GM06990 (cell line): ENCODE measurements around the gene FICD.

Experiments
- DNase-seq: peaks from one replicate; pipeline ENCODE4 v3.0.0-alpha.2; 2011; ENCODE audit not compliant: insufficient read length; ENCODE audit errors: extremely low read depth
- H3K27me3 ChIP-seq: replicated peaks from 2 replicates; pipeline ENCODE4 v1.6.0; 2011; ENCODE audit warnings: low read length; ENCODE audit not compliant: control insufficient read depth, insufficient read depth
- H3K36me3 ChIP-seq: 2 replicates; pipeline ENCODE4 v1.5.1; 2011; ENCODE audit warnings: low read length; ENCODE audit not compliant: control insufficient read depth, insufficient read depth
- H3K4me3 ChIP-seq: replicated peaks from 2 replicates; pipeline ENCODE4 v1.5.1; 2011; ENCODE audit warnings: low read depth, mild to moderate bottlenecking, control low read depth, low read length
- CTCF ChIP-seq: IDR thresholded peaks from 2 replicates; pipeline ENCODE4 v1.5.1; 2011; ENCODE audit warnings: low read length, control low read depth, mild to moderate bottlenecking, inconsistent platforms; ENCODE audit not compliant: insufficient read depth, poor library complexity, severe bottlenecking

Gene FICD

GRCh38 chr12:108531929-108532848, 17.1 kb downstream of the FICD start:
- no peak for DNase-seq
- Histone ChIP-seq H3K4me3 (no peak overlapping the region), H3K27me3 (no peaks in the 10 kb centered on the region), H3K36me3 (peaks cover 42% of the 10 kb centered on the region)
- TF ChIP-seq CTCF: no peak

- H3K36me3 ChIP-seq: peaks cover 16% of the 10 kb centered on the region
- no peak for TF ChIP-seq CTCF
- no peak overlapping the region for H3K4me3 ChIP-seq
- no peak for DNase-seq
- no peaks in the 10 kb centered on the region for H3K27me3 ChIP-seq
Observed at GRCh38 chr12:108538146-108538545, 23.1 kb downstream of the FICD start.

GRCh38 chr12:108538616-108539195, 23.6 kb downstream of the FICD start:
- no peak for DNase-seq
- Histone ChIP-seq H3K36me3 (peaks cover 16% of the 10 kb centered on the region), H3K27me3 (no peaks in the 10 kb centered on the region), H3K4me3 (no peak overlapping the region)
- TF ChIP-seq CTCF: no peak

GRCh38 chr12:108542320-108542719, 27.2 kb downstream of the FICD start:
- H3K27me3 ChIP-seq: no peaks in the 10 kb centered on the region
- no peak overlapping the region for H3K4me3 ChIP-seq
- no peak for DNase-seq
- peaks cover 19% of the 10 kb centered on the region for H3K36me3 ChIP-seq
- TF ChIP-seq CTCF: no peak

GRCh38 chr12:108543652-108544051, 28.6 kb downstream of the FICD start:
- Histone ChIP-seq H3K36me3 (peaks cover 19% of the 10 kb centered on the region), H3K4me3 (no peak overlapping the region), H3K27me3 (no peaks in the 10 kb centered on the region)
- no peak for DNase-seq
- TF ChIP-seq CTCF: no peak
